NK-92 treated with Interleukin-12 subunit alpha and Interleukin-12 subunit beta, amount 100 ng/mL, for 24 hours (cell line): ENCODE measurements around the gene PLCXD1.

Experiments used
- DNase-seq: peaks from one replicate; lab custom pipeline; 2025; lab: John Stamatoyannopoulos, UW

PLCXD1 gene

DNA sequence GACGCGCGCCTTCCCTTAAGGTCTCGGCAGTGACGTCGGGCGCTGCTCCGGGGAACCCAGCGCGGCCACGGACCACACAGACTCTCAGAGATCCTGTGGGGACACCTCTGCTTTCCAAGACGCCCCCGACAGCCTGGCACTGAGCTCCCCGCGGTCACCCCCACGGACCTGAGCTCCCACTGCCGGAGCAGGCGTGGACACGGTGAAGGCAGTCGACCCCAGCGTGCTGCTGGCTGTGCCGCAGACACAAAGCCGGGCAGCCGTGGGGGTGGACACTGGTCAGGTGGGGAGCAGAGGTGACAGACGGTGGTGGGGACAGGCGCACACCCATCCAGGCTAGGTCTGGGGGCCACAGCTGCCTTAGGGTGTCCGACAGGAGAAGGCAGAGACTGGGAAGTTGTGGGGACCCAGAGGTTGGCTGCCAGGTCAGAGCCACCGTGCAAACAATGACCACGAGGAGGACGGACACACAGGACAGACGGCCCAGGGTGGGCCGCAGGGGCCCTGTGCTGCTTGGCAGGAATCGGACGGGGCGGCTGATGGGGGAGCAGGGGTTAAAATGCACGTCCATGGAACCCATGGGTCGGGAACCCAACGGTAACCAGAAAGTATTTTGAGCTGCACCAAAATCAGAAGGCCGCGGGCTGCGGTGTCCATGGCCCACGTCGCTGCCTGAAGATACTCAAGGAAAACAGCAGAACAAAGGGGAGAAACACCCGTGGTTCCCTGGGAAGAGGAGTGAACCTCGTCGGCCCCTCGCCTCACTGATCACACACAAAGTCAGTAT is 54.0 kb downstream of the PLCXD1 start:
- no peak for DNase-seq

DNA sequence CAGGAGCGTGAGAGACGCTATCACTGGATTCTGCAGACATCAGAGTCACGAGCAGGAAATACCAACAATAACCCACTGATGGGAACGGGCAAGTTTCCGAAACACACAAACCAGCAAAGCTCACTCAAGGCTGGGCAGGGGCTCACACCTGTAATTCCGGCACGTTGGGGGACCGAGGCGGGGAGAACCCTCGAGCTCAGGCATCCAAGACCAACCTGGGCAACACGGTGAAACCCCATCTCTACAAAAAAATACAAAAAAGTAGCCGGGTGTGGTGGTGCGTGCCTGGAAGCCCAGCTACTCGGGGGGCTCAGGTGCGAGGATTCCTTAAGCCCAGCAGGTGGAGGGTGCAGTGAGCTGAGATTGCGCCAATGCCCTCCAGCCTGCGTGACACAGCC is 54.6 kb downstream of the PLCXD1 start:
- no peak for DNase-seq

- no peak for DNase-seq
Observed at GRCh38 chrX:336227-336626, 55.0 kb downstream of the PLCXD1 start.

DNA sequence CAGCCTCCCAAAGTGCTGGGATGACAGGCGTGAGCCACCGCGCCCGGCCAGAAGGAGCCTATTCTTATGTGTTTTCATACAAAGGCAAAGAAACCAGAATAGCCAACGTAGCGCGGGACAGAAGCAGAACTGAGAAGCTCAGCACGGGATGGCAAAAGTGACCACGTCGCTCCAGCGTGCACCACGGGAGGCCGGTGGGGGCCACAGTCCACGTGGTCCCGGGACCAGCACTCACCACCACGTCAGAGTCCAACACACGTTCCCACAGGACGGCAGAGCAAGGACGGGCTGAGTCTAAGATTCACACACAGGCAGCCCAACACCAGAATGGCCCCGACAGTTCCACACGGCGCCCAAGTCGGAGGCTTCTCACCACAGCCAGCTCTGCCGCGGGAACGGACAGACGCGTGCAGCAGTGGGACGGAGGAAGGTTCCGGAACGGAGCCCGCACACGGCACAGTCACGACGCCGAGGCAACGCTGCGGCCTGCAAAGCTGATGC is 56.2 kb downstream of the PLCXD1 start:
- no peak for DNase-seq

DNA sequence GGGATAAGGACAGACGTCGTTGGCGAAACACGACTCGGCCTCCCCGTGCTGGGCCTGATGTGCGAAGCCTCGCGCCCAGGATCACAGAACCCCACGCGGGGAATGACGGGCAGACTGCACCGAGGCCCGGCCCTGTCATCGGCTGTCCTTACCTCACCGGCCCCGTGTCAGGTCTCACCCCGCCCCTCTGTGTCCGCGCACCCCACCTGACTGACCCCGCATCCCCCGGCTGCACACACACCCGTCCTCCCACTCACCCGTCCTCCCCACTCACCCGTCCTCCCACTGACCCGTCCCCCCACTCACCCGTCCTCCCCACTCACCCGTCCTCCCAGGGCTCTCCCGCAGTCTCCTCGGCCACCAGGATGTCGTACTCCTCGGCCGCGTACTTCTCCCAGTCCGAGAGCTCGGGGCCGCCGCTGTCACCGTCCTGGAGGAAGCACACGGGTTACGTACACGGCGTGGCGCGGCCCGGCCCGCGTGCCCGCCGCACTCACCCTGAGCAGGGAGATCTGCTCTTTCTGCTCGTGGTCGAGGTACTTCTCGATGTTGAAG is 57.2 kb downstream of the PLCXD1 start:
- no peak for DNase-seq

DNA sequence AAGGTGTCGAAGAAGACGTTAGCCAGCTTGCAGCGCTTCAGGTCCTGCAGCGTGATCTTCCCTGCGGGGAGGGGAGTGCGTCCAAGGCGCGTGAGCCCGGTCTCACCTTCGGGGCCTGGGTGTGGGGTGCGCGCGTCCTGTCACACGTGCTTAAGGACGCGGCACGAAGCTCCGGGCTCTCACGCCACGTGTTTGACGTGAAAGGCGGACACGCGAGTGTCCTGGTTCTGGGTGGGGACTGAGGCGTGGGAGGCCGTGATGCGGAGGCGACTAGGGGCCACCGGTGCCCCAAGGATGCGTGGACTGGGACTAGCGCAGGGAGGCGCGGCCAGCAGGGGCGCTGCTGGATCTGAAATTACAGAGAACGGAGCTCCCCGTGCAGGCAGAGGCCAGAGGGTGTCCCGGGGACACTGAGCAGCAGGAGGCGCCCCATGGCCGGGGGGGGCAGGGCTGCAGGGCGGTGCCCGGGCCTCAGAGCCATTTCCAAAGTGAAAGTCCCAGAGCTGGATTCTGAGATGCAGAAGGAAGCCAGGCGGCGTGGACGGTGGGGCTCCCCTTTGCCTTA is 57.7 kb downstream of the PLCXD1 start:
- DNase-seq: no peak

DNA sequence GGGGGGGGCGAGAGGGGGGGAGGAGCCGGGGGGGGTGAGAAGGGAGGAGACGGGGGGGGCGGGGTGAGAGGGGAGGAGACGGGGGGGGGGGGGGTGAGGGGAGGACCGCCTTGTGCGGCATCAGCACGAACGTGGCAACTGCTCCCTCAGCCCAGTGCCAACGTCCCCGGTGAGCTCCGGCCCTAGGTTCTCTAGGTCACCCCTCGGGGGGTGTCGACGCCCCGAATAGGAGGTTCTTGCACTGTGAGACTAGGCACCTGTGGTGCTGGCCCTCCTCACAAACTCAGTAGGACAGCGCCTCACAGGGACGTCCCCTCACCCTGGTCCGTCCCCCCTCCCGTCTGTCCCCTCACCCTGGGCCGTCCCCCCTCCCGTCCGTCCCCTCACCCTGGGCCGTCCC is 58.9 kb downstream of the PLCXD1 start:
- DNase-seq: no peak

DNA sequence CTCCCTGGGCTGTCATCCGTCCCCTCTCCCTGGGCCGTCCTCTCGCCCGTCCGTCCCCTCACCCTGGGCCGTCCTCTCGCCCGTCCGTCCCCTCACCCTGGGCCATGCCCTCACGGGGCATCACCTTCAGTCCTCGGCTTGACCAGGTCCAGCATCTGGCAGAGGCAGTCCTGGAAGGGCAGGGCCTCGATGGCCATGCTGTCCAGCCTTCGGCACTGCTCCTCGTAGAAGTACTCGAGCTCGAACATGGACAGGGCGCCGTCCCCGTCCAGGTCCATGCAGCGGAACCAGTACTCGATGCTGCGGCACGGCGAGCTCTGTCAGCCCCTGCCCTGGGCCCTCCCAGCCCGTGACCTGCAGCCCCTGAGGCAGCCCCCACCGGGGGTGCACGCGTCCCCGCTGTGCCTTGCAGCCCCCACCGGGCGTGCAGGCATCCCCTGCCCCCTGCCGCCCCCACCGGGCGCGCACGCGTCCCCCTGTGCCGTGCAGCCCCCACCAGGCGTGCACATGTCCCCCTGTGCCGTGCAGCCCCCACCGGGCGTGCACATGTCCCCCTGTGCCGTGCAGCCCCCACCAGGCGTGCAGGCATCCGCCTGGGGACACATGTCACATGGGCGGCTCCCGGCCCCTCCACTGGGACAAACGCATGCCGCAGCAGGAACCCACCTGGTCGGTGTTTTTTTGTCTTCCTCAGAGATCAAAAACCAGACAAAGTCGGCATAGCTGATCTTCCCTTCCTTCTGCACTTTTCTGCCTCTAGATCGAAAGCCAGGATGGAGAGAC is 59.7 kb downstream of the PLCXD1 start:
- no peak for DNase-seq

GRCh38 chrX:341541-342101 is 60.4 kb downstream of the PLCXD1 start:
- no peak for DNase-seq

DNA sequence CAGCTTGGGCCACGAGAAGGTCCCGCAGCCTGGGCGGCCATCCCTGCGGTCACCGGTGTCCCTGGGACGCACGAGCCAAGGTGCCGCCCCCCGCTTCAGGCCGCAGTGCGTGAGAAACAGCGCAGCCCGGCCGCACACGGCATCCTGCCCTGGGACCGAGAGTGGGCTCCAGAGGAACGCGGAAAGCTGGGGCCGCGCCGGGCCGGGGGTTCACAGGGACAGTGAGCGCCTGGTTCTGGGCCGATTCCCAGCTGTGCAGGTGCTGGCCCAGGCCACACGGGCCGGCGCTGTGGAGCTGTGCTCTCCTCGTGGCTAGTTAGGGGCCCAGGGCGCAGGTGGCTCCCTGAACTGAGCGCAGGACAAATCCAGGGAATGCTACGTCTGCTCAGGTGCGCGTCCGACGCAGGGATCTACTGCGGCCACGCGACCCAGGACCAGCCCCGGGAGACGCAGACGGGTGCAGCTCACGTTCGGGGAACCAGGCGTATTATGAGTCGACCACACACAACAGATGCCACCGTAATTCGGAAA is 63.3 kb downstream of the PLCXD1 start:
- no peak for DNase-seq

- DNase-seq: no peak
Observed at GRCh38 chrX:345020-345925, 64.1 kb downstream of the PLCXD1 start.

DNA sequence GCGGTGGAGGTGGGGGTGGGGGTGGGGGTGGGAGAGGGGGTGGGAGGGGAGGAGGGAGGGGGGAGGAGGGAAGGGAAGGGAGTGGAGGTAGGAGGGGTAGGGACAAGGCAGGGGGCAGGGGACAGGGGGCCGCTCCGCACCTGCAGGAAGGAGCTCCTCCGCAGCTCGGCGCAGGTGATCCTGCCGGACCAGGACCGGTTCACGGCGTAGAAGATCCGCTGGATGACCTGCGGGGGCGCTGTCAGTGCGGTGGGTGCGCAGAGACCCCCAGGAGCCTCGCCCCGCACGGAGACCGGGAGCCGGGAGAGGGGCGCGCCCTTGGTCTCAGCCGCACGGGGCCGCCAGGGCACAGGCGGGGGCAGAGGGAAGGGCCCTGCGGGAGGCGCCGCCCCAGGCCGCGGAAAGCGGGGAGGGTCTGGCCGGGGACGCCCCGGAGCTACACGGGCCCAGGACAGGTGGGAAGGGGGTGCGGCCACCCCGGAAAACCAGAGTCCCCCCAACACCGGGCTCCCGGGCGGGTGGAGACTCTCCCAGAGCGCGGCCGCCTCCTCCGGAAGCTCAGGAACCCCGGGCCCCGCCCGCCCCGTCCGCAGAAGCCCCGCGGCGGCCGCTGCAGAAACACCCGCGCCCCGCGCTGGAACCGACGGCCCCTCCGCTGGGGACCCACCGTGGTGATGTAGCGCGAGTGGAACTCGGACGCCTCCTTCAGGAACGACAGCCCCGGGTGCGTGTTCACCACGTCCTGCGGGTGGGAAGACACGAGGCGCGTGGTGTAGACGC is 65.0 kb downstream of the PLCXD1 start:
- DNase-seq: no peak

- no peak for DNase-seq
Observed at GRCh38 chrX:347351-348117, 66.4 kb downstream of the PLCXD1 start.

DNA sequence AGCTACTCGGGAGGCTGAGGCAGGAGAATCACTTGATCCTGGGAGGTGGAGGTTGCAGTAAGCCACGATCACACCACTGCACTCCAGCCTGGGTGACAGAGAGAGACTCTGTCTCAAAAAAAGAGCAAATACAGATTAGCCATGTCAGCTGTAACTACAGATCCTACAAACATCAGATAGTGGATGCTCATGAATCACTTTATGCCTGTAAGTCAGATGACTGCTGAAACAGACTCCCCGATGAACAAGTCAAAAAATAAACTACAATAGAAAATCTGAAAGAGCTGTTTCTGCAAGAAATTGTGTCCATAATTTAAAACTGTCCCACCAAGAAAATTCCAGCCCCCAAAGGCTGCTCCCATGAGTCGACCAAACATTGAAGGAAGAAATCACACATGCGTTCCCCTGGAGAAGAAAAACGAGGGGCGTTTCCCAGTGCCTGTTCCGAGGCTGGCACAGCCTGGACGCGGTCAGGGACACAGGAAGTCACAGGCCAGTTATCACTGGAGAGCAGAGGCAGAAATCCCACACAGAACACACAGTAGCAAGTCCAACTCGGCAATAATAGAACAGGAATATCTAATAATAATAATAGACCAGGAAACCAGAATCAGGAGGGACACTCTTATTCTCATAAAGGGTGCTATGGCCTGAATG is 67.4 kb downstream of the PLCXD1 start:
- DNase-seq: no peak

GRCh38 chrX:349196-349595 is 68.0 kb downstream of the PLCXD1 start:
- no peak for DNase-seq

- DNase-seq: no peak
Observed at GRCh38 chrX:349702-350101, 68.5 kb downstream of the PLCXD1 start.

GRCh38 chrX:350148-350533 is 69.0 kb downstream of the PLCXD1 start:
- no peak for DNase-seq

- DNase-seq: no peak
Observed at GRCh38 chrX:350534-351323, 69.5 kb downstream of the PLCXD1 start.
